Mucosa of stomach (tissue), 1 donor: ENCODE measurements around the gene BTBD8.

ENCODE experiments used
- H3K27me3 ChIP-seq: one replicate; pipeline ENCODE4 v1.7.0; 2013; ENCODE audit warnings: mild to moderate bottlenecking, low read length; ENCODE audit not compliant: control insufficient read depth, insufficient read depth
- H3K36me3 ChIP-seq: one replicate; pipeline ENCODE4 v1.7.0; 2013; ENCODE audit warnings: low read length; ENCODE audit not compliant: control insufficient read depth, insufficient read depth
- H3K4me1 ChIP-seq: one replicate; pipeline ENCODE4 v1.7.0; 2013; ENCODE audit warnings: mild to moderate bottlenecking, low read length; ENCODE audit not compliant: control insufficient read depth, insufficient read depth
- H3K4me3 ChIP-seq: one replicate; pipeline ENCODE4 v1.7.0; 2013; ENCODE audit warnings: low read length
- H3K9ac ChIP-seq: one replicate; pipeline ENCODE4 v1.7.0; 2013; ENCODE audit warnings: mild to moderate bottlenecking, low read length, moderate library complexity
- H3K9me3 ChIP-seq: one replicate; pipeline ENCODE4 v1.7.0; 2013; ENCODE audit warnings: mild to moderate bottlenecking, low read length, moderate library complexity; ENCODE audit not compliant: control insufficient read depth
- donor health status: Pancreatic carcinoma.

BTBD8 gene

GRCh38 chr1:92080128-92080985 lies at the start of gene BTBD8:
BTBD8 (plus strand) TSS chr1:92080345; CDS start chr1:92080572, 227 bp downstream.
- Histone ChIP-seq H3K9me3 (no peaks in the 10 kb centered on the region), H3K27me3 (no peaks in the 10 kb centered on the region), H3K4me3 (peak within 1 kb of the TSS; percentile 85), H3K4me1 (peaks cover 5% of the 10 kb centered on the region), H3K36me3 (no peaks in the 10 kb centered on the region), H3K9ac (peak within 1 kb of the TSS; percentile 89)

- Histone ChIP-seq H3K9ac (peak overlapping the region; percentile 44), H3K9me3 (no peaks in the 10 kb centered on the region), H3K27me3 (peaks cover 17% of the 10 kb centered on the region), H3K36me3 (no peaks in the 10 kb centered on the region), H3K4me3 (no peak overlapping the region), H3K4me1 (no peaks in the 10 kb centered on the region)
Measured at GRCh38 chr1:92030656-92031107, 49.5 kb upstream of the BTBD8 start.

GRCh38 chr1:92031281-92032110 lies 48.6 kb upstream of the BTBD8 start:
- Histone ChIP-seq H3K4me1 (no peaks in the 10 kb centered on the region), H3K36me3 (no peaks in the 10 kb centered on the region), H3K4me3 (no peak overlapping the region), H3K9ac (no peak overlapping the region), H3K27me3 (peaks cover 17% of the 10 kb centered on the region), H3K9me3 (no peaks in the 10 kb centered on the region)

GRCh38 chr1:92037400-92037799 lies 42.7 kb upstream of the BTBD8 start:
- H3K27me3 ChIP-seq: no peaks in the 10 kb centered on the region
- no peak overlapping the region for H3K9ac ChIP-seq

GRCh38 chr1:92038695-92039346 lies 41.3 kb upstream of the BTBD8 start:
- no peak overlapping the region for H3K9ac ChIP-seq
- no peaks in the 10 kb centered on the region for H3K36me3 ChIP-seq
- no peak overlapping the region for H3K4me3 ChIP-seq
- no peaks in the 10 kb centered on the region for H3K4me1 ChIP-seq
- no peaks in the 10 kb centered on the region for H3K27me3 ChIP-seq
- H3K9me3 ChIP-seq: no peaks in the 10 kb centered on the region

More at GRCh38 chr1:92037400-92037799, 42.7 kb upstream of the BTBD8 start:
- H3K4me3 ChIP-seq: no peak overlapping the region
- H3K36me3 ChIP-seq: no peaks in the 10 kb centered on the region
- H3K4me1 ChIP-seq: no peaks in the 10 kb centered on the region
- no peaks in the 10 kb centered on the region for H3K9me3 ChIP-seq

- H3K9ac ChIP-seq: no peak overlapping the region
- no peak overlapping the region for H3K4me3 ChIP-seq
- no peaks in the 10 kb centered on the region for H3K9me3 ChIP-seq
- no peaks in the 10 kb centered on the region for H3K36me3 ChIP-seq
- H3K27me3 ChIP-seq: no peaks in the 10 kb centered on the region
- H3K4me1 ChIP-seq: no peaks in the 10 kb centered on the region
Measured at GRCh38 chr1:92040971-92041370, 39.2 kb upstream of the BTBD8 start.

GRCh38 chr1:92043621-92044020 lies 36.5 kb upstream of the BTBD8 start:
- H3K9me3 ChIP-seq: no peaks in the 10 kb centered on the region
- H3K4me1 ChIP-seq: no peaks in the 10 kb centered on the region
- no peaks in the 10 kb centered on the region for H3K27me3 ChIP-seq
- no peak overlapping the region for H3K4me3 ChIP-seq
- no peaks in the 10 kb centered on the region for H3K36me3 ChIP-seq
- no peak overlapping the region for H3K9ac ChIP-seq

- Histone ChIP-seq H3K36me3 (no peaks in the 10 kb centered on the region), H3K9ac (no peak overlapping the region), H3K4me1 (no peaks in the 10 kb centered on the region), H3K27me3 (no peaks in the 10 kb centered on the region), H3K9me3 (no peaks in the 10 kb centered on the region), H3K4me3 (no peak overlapping the region)
Measured at GRCh38 chr1:92045766-92046495, 34.2 kb upstream of the BTBD8 start.

GRCh38 chr1:92051948-92052347 lies 28.2 kb upstream of the BTBD8 start:
- Histone ChIP-seq H3K4me3 (no peak overlapping the region), H3K36me3 (no peaks in the 10 kb centered on the region), H3K4me1 (no peaks in the 10 kb centered on the region), H3K9me3 (no peaks in the 10 kb centered on the region), H3K9ac (no peak overlapping the region), H3K27me3 (peaks cover 4% of the 10 kb centered on the region)

- no peak overlapping the region for H3K4me3 ChIP-seq
- H3K27me3 ChIP-seq: no peaks in the 10 kb centered on the region
- no peaks in the 10 kb centered on the region for H3K9me3 ChIP-seq
- no peaks in the 10 kb centered on the region for H3K4me1 ChIP-seq
- no peak overlapping the region for H3K9ac ChIP-seq
- no peaks in the 10 kb centered on the region for H3K36me3 ChIP-seq
Measured at GRCh38 chr1:92065042-92065441, 15.1 kb upstream of the BTBD8 start.

- no peak overlapping the region for H3K4me3 ChIP-seq
- no peaks in the 10 kb centered on the region for H3K27me3 ChIP-seq
- no peaks in the 10 kb centered on the region for H3K4me1 ChIP-seq
- H3K9ac ChIP-seq: no peak overlapping the region
- H3K9me3 ChIP-seq: no peaks in the 10 kb centered on the region
- no peaks in the 10 kb centered on the region for H3K36me3 ChIP-seq
Measured at GRCh38 chr1:92066321-92066720, 13.8 kb upstream of the BTBD8 start.
